GM18519 (cell line): ENCODE data around the gene ZNF440.

ENCODE experiments used
- ATAC-seq: cut with Tn5 transposase; IDR thresholded peaks from one replicate; pipeline ENCODE4 v1.9.1; 2021; ENCODE audit warnings: mild to moderate bottlenecking, moderate library complexity; ENCODE audit not compliant: unreplicated experiment, low FRiP score

ZNF440 gene

GRCh38 chr19:11880598-11880997 is 66.5 kb downstream of the ZNF440 start:
- no peak for ATAC-seq

GRCh38 chr19:11881151-11881800 is 67.2 kb downstream of the ZNF440 start:
- no peak for ATAC-seq

- no peak for ATAC-seq
Observed at GRCh38 chr19:11882606-11883005, 68.5 kb downstream of the ZNF440 start.
